Measurements from ENCODE around the gene CSPG5.

CSPG5 gene

GRCh38 chr3:47536967-47537366 is 41.7 kb downstream of the CSPG5 start:
- H3K4me3 ChIP-seq (replicated peaks; ENCODE audit: low read depth, low read length), result no peak overlapping the region
- no peak for DNase-seq (ENCODE audit: extremely low read depth, insufficient read length)
- no peaks in the 10 kb centered on the region for H3K36me3 ChIP-seq (ENCODE audit: control insufficient read depth, insufficient read depth, low read length)
- TF ChIP-seq CTCF (IDR thresholded peaks at IDR 0.05; ENCODE audit: insufficient read depth, low read length, poor library complexity, severe bottlenecking), result no peak
- H3K27me3 ChIP-seq (replicated peaks; ENCODE audit: control insufficient read depth, insufficient read depth, low read length), result no peaks in the 10 kb centered on the region

- no peak for DNase-seq (ENCODE audit: extremely low read depth, insufficient read length)
- H3K36me3 ChIP-seq (ENCODE audit: control insufficient read depth, insufficient read depth, low read length), result no peaks in the 10 kb centered on the region
- no peak for TF ChIP-seq CTCF (IDR thresholded peaks at IDR 0.05; ENCODE audit: insufficient read depth, low read length, poor library complexity, severe bottlenecking)
- no peak overlapping the region for H3K4me3 ChIP-seq (replicated peaks; ENCODE audit: low read depth, low read length)
- H3K27me3 ChIP-seq (replicated peaks; ENCODE audit: control insufficient read depth, insufficient read depth, low read length), result no peaks in the 10 kb centered on the region
Observed at GRCh38 chr3:47536221-47536891, 42.3 kb downstream of the CSPG5 start.

- DNase-seq (ENCODE audit: extremely low read depth, insufficient read length), result no peak
- no peak for TF ChIP-seq CTCF (IDR thresholded peaks at IDR 0.05; ENCODE audit: insufficient read depth, low read length, poor library complexity, severe bottlenecking)
- H3K4me3 ChIP-seq (replicated peaks; ENCODE audit: low read depth, low read length), result no peak overlapping the region
- no peaks in the 10 kb centered on the region for H3K27me3 ChIP-seq (replicated peaks; ENCODE audit: control insufficient read depth, insufficient read depth, low read length)
- no peaks in the 10 kb centered on the region for H3K36me3 ChIP-seq (ENCODE audit: control insufficient read depth, insufficient read depth, low read length)
Observed at GRCh38 chr3:47533996-47534454, 44.6 kb downstream of the CSPG5 start.

- DNase-seq (ENCODE audit: extremely low read depth, insufficient read length), result no peak
- Histone ChIP-seq H3K36me3 (ENCODE audit: control insufficient read depth, insufficient read depth, low read length) (no peaks in the 10 kb centered on the region), H3K27me3 (replicated peaks; ENCODE audit: control insufficient read depth, insufficient read depth, low read length) (no peaks in the 10 kb centered on the region), H3K4me3 (replicated peaks; ENCODE audit: low read depth, low read length) (no peak overlapping the region)
- no peak for TF ChIP-seq CTCF (IDR thresholded peaks at IDR 0.05; ENCODE audit: insufficient read depth, low read length, poor library complexity, severe bottlenecking)
Observed at GRCh38 chr3:47533481-47533880, 45.2 kb downstream of the CSPG5 start.

- TF ChIP-seq CTCF (IDR thresholded peaks at IDR 0.05; ENCODE audit: insufficient read depth, low read length, poor library complexity, severe bottlenecking), result no peak
- Histone ChIP-seq H3K27me3 (replicated peaks; ENCODE audit: control insufficient read depth, insufficient read depth, low read length) (no peaks in the 10 kb centered on the region), H3K36me3 (ENCODE audit: control insufficient read depth, insufficient read depth, low read length) (no peaks in the 10 kb centered on the region), H3K4me3 (replicated peaks; ENCODE audit: low read depth, low read length) (no peak overlapping the region)
- no peak for DNase-seq (ENCODE audit: extremely low read depth, insufficient read length)
Observed at GRCh38 chr3:47527952-47528725, 50.5 kb downstream of the CSPG5 start.
